ENCODE data around the gene C1RL. TPM values are rescaled to one million over a fixed set of nuclear protein-coding genes. Genes with fewer than 3 reads are reported as not detected.

C1RL gene
- total RNA-seq, 1 experiment from 2014 or later = 7.1 TPM

DNA sequence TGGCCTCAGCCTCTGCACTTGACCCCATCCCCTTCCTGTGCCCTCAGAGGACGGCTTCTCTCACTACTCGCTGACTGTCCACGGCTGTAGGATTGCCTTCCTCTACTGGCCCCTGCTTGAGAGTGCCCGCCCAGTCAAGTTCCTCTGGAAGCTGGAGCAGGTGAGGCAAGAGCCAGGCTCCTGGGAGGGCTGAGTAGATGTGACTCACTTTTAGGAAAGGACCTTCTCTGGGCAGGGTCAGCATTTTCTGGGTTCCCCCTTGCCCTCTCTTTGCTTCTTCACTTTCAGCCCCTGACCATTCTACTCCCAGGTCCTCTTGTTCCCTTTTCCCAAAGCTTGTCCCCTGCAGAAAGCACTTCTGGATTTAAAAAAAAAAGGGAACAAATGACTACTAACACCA, 28.9 kb upstream of the C1RL start:
- DNase-seq (ENCODE audit: low read depth) = no peak

DNA sequence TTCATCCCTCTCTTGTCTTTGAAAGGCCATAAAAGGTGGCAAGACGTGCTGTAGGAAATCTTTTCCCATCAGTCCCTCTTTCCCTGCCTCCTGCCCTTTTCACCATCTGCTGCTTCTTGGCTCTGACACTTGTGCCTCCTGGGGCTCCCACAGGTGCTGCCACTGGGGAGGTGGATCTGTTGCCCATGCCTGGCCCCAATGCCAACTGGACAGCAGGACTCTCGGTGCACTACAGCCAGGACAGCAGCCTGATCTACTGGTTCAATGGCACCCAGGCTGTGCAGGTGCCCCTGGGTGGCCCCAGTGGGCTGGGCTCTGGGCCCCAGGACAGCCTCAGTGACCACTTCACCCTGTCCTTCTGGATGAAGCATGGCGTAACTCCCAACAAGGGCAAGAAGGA, 27.7 kb upstream of the C1RL start:
- DNase-seq (ENCODE audit: low read depth) = no peak

DNA sequence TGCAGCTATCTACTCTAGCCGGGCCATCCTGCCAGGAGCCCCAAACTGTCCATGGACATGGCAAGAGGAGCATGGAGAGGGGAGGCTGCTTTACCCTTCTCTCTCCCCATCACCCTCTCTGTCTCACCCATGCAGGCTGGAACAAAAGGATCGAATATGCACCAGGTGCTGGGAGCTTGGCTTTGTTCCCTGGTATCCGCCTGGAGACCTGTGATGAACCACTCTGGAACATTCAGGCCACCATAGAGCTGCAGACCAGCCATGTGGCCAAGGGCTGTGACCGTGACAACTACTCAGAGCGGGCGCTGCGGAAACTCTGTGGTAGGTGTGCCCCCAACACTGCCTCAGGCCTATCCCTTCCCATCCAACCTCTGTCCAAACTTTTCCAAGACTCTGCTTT, 27.1 kb upstream of the C1RL start:
- no peak for DNase-seq (ENCODE audit: low read depth)

DNA sequence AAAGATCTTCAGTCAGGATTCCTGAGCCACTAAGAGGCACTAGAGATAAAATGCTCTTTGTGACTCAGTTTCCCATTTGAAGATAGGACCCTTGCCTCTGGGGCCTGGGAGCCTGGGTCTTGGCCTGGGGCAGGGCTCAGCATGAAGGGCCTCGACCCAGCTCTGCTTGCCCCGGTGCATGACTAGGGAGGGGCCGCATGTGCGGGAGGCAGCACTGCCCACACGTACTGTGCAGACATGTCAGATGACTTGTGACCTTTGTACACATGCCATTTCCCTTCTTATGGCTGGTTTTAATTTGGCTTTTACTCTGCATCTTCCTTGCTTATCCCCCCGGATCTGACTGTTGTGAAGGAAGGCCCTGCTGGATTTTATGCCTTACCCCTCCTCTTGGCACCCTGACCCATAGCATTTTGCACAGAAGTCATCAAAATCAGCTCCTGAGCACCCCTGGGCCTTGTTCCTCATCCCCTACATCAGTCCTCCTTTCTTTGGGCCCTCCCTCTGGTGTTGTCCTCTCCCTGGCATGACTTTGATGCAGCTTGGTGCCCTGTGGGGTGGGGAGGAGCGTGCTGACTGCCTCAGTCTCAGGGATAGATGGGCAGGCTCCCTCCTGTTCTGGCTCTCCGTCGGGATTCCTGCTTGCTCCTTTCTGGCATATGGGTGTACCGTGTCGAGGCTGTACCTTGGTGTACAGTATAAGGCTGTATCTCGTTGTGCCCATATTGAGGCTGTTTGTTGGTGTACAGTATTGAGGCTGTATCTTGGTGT, 25.6 kb upstream of the C1RL start:
- DNase-seq (ENCODE audit: low read depth) = no peak

DNA sequence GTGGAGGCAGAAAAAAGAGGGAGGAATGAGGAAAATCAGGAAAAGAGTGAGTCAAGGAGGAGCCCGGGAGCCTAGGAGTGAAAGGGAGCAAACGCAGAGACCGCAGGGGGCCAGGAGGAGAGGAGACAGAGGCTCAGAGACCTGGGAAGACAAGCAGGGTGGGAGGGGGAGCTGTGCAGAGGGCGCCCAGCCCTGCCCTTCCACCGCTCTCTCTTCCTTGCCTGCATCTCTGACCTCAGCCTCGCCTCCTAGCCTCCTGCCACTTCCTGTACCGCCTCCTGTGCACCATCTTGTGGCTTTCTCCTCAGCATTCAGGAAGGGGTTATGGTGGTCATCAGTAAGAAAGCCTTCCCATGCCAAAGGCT, 22.5 kb upstream of the C1RL start:
- no peak for DNase-seq (ENCODE audit: low read depth)

DNA sequence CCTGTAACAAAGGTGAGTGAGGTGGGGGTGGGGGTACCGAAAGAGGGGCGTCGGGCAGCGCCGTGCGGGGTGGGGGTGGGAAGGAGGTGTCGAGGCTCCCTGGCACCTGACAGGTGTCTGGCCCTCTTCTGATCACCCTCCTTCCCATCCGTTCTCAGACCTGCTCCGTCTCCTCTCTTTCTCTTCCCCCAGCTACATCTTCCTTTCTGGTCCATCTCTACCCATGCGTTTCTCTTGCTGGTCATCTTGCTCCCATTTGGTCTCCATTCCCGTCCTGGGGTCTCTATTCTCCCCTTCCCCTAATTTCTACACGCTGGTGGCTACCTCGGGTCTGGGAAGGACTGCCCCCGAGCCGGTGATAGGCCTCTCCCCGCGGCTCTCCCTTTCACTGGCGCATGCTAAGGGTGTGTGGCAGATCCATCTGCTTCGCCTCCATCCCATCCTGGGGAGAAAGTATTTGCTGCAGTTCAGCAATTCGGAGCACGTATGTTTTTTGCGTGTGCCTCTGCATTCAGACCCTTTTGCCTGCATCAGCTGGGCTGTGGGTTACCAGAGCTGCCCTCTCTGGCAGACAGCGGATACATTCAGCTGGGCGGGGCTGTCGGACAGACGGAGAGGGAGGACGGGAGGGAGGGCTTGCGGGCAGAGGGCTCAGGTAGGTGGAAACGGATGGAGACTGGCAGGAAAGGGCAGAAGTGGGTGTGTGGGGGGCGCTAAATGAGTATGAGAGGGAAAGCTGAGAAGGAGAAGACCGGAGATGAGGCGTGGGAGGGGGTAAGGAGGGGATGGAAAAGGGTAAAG, 21.9 kb upstream of the C1RL start:
- peak; percentile 43 for DNase-seq (ENCODE audit: low read depth)

DNA sequence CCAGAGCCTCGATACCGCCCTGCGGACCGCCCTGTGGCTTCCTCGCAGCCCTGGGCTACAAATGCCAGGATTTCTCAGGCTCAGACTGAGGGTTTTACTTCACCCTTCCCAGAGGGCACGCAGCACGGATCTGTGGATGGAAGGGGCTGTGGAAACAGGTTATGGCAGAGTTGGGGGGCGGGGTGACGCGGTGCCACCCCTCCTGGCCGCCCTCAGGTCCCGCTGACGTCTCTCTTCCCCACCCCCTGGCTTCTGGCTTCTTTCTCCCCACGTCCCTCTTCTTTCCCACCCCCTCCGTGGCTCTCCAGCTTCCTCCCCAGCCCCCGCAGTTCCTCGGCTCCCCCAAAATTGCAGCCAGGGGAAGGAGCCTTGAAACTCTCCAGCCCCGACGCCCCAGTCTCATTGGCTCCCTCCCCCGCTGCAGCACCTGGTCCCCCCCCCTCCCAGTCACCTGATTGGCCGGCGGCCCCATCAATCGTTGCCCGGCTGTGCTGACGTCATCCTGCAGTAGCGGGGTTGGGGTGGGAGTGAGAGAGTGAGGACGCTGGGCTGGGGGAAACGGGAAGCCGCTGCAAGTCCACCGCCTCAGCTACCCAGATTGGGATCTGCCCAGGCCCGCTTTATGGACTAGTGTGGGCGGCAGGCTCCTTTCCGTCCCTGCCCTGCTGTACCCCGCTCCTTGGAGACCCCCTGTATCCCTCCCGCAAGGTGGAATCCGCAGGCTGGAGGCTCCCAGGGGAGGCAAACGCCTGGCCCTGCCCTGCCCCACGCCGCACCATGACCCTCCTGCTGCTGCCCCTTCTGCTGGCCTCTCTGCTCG, 21.1 kb upstream of the C1RL start, which contains the start of gene CLSTN3:
Gene CLSTN3 (plus strand): TSS at position 500 of the 820 bp plus-strand sequence. CDS start 278 bp downstream, at position 778.
- DNase-seq (ENCODE audit: low read depth) = peak; percentile 62

DNA sequence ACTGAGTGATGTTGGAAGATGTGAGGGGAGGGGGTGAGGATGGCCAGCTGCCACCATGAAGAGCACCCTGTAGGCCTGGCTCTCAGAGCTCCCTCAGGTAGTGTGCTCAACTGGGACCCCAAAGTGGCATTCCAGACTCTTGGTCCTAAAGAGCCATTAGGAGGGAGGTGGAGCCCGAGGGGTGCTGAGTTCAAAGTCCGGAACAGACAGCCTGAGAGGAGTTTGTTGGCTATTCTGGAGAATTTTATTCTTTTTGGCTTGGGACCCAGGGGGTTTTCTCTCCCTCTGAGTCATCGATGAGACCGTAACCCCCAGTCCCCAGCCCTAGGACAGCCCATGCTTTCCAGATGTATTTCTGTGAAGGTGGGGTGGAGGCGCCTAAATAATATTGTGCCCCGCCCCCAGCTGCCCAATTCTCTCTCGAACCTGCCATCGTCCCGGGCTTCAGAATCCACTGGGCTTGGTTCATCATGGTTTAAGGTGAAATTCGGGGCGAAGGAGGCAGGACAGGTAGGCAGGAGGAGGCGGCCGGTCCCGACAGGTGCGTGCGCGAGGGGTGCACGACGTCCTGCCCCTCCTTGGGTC, 20.4 kb upstream of the C1RL start:
- no peak for DNase-seq (ENCODE audit: low read depth)

DNA sequence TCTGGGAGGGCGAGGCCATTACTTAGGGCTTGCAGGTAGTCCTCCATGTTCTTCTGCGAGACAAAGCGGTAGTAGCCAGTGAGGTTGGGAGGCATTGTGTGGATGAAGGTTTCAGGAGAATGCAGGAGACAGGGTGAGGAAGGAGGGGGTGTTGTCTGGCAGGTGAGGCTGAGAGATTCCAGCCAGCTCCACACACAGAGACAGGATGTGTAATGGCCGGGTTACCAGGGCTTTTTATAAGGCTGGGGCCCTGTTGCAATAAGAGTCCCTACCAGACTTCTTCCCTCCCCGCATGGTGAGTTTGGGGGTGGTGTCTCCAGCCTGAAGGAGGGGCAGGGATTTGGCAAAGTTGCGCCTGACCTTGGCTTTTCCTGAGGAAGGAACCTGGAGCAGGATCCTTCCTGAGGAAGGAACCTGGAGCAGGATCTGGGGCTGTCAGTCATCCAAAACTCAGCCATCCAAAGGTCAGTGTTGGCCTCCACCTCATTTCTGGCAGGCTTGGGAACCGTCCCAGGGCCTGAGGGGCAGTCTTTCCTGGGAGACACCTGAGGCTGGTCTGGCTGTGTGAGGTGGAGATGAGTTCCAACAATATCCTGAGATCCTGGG, 19.8 kb upstream of the C1RL start, which contains the start of gene RBP5:
Gene RBP5 (minus strand): TSS at position 209 of the 606 bp plus-strand sequence. CDS start 114 bp downstream, at position 95.
- no peak for DNase-seq (ENCODE audit: low read depth)

DNA sequence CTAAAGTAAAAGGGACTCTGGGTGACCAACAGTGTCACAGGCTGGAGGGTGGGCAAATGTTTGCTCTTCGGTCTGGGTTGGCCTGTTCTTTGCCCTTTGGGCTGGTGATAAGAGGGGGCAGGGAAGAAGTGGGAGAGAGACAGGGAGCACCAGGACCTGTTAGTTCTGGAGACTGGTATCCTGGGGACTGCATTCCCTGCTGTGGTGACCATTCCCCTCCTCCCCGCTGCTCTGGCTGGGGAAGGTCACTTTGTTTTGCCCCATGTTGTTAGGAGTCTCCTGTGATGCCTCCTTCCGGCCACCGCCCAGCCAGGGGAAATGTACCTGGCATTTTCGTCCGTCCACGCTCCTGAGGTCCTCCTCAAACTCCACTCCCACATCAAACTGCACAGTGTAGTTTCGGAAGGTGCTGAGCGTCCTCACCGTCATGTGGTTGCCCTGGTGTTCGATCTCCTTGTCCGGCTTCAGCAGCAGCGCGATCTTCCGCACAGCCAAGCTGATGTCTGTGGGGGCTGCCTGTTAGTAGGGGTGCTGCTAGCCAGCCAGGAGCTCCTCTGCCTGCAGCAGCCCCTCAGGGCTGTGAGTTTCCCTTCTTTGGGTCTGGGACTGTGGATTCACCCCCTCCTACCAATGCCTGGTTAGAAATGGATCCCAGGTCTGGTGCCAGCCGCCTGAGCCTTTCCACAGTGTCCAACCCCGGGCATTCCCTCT, 19.1 kb upstream of the C1RL start:
- no peak for DNase-seq (ENCODE audit: low read depth)

DNA sequence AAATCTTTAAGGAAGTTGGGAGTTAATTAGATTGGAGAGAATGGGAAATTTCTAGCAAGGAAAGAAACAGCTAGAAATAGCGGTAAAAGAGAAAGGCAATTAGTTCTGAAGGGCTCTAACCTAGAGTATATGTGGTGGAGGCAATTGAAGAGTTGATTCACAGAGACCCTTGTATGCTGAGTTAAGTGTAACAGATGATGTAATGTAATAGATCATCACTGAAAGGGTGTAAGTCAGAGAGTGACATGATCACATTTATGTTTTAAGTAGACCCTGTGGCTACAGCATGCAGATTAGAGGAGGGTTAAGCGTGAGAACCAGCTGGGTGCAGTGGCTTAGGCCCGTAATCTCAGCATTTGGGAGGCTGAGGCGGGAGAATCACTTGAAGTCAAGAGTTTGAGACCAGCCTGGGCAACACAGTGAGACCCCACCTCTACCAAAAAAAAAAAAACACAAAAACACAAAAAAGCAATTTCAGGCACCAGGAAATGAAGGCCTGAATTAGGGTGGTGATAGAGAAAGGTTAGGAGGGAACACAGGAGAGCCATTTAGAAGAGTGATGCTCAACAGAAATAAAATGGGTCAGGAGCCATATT, 16.7 kb upstream of the C1RL start:
- no peak for DNase-seq (ENCODE audit: low read depth)

DNA sequence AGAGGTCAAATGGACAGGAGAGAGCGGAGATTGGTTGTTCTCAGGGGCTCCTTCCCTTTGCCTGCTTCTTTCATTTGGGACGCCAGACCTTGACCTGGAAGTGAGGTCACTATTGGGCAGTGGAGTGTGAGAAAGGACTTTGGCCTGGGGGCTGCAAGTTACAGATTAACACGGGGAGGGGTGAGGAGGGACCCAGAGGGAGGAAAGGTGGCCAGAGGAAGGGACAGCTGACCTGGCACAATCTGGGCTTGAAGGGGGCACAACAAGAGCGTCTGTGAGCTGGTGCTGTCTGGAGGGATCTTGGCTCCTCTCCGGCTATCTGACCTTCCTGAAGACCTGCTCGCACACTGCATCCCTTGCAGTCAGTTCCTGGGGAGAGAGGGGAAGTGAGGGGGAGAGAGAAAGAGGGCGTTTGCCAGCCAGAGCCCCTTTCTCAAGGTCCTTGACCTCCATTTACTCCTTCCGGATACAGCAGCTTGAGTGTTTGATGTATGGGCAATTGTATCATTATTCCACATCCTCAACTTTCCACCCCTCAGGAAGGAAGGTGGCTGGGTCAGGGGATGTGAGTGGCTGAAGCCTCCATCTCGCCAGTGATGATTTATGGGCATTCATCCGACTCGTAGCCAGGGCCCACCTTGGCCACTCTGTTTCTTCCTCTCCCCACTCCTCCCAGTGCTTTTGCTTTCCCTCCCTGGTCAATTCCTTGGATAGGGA, 14.9 kb upstream of the C1RL start:
- no peak for DNase-seq (ENCODE audit: low read depth)

DNA sequence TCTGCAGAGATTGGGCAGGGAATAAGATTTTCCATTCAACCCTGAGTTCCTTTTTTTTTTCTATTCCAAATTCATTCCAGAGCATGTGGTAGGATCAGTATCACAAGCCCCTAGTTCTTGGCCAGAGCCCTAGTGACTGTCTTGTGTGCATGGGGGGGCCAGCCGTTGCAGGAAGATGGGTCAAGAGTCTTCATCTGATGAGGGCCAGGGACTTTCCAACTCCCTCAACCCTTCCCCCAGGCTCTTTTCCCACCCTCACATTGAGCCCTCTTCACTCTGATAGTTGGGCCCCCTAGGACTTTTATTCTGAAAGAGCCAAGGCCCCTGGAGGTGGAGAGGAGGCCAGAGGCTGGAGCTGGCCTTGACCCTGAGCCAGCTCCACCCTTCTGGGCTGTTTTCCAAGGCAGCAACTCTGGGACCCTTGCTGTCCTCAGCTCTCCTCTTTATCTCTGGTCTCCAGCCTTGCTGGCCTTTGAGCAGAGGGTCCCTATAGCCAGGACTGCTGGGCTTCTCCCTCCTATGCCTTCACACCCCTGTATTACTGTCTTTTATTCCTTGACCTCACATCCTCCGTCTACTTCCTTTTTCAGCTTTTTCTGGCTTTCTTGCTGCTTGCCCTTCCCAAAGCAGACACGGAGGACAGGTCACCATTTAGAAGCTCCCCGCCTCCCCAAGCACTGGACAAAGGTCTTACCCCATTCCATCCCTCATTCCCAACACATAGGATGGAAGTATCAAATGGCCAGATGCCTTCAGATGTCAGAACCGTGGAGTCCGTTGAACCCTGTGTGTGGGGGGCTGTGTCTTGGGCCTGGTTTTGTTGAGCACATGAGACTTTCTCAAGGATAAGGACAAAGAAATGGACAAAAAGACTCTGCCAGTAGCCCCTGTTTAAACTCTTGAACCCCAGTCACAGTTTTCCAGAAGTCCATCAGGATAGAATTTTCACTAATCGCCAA, 14.1 kb upstream of the C1RL start:
- DNase-seq (ENCODE audit: low read depth) = no peak

DNA sequence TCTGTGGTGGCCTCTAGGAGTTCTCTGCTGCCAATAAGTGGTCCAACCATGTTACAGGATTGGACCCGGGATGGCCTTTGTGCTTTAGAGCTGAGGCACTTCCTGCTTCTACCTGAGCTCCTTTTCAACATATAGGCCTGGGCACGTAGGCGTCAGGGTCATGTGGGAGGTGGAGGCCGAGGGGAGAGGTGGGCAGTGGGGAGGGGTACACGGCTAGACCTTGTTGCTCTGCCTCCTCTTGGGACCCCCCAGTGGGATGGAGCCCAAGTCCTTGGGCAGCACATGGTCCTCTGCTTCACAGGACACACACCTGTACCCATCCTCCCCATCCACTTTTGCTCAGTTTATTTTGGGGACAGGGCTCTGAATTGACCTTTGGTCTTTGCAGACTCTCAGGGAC, 12.3 kb upstream of the C1RL start:
- DNase-seq (ENCODE audit: low read depth) = no peak

DNA sequence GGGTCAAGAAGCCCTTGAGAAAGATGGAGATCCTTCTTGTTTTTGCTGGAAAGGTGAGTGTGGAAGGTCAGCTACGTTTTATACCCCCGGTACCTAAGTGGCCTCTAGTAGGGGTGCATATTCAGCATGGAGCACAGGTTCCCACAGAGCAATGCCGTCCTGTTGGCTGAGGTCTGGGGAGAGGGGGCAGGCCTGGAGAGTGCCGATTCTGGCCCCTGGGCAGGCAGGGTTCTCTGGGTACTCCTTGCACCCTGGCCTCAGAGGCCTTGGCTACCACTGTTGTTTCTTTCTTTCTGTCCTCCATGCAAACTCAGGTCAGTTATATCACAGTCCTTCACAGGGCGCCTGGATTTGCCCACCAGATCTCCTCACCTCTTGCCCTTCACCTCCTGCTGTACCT, 11.2 kb upstream of the C1RL start:
- no peak for DNase-seq (ENCODE audit: low read depth)

DNA sequence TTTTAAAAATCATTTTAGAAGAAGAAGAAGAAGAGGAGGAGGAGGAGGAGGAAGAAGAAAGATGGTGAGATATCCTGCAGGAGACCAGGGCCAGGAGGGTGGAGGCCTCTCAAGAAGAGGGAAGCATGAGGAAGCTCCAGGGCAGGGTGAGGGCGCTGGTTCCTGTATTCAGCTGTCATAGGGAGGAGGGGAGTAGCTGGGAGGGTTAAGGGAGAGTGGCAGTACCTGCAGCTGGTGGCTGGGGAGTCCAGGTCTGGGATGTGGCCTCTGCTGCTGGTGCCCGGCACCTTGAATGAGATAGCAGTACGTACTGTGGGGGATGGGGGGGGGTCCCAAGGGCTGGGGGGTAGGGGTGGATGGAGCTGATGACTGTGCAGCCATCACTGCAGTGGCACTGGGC, 9.9 kb upstream of the C1RL start:
- DNase-seq (ENCODE audit: low read depth) = no peak

DNA sequence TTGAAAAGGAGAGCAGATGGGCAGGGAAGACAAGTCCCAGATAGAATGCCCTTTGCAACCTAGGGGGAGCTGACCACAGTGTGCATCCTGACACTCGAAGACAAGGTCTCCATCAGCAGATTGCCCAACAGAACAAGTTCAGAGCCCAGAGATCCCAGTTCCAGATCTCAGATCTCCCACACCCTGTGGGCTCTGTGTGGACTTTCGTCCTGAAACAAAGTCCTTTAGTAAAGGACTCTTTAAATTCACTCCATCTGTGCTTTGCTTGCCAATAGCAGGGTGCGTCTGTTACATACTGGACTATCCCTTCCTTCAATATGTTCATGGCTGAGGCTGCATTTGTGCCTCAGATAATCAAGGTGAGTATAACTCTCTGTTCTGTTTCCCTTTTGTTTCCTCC, 8.7 kb upstream of the C1RL start:
- DNase-seq (ENCODE audit: low read depth) = no peak

DNA sequence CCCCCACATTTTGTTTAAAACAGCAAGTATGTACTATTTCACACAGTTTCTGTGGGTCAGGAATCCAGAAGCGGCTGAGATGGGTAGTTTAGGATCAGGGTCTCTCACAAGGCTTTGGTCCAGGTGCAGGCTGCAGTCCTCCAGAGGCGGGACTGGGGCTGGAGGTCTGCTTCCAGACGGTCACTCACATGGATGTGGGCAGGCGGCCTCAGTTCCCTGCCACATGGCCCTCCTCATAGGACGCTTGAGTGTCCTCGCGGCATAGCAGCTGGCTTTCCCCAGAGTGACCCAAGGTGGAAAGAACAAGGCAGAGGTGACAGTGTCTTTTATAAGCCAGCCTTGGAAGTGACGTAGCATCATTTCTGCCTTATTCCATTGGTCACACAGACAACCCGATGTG, 7.9 kb upstream of the C1RL start:
- no peak for DNase-seq (ENCODE audit: low read depth)

DNA sequence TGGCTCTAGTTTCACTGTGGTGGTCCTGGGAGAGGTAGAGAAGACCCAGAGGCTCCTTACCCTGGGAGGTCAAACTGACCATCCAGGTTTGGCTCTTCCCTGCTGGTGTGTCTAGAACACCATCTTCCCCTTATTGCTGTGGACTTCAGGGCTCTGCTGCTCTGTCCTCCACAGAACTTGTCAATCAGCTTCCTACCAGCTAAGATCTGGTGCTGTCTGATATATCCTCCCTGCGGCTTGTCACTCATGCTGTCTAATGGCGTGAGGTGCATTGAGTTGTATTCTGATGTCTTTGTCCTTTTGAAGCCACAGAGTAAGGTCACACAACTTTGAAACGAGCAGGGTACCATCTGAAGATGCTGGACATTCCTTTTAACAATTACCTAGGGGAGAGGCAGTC, 7.2 kb upstream of the C1RL start:
- DNase-seq (ENCODE audit: low read depth) = no peak

Measured in RPMI7951 (cell line).